Effector memory CD4-positive, alpha-beta T cell (primary cell): ENCODE data around the gene CADPS.

ENCODE experiments used
- DNase-seq, 3 donors: peaks; one replicate each; pipeline ENCODE4 v3.0.0-alpha.2; 2020
- H3K27ac ChIP-seq: 2 replicates; pipeline ENCODE4 v1.7.0; 2013; ENCODE audit warnings: mild to moderate bottlenecking, low read length, moderate library complexity; ENCODE audit not compliant: insufficient read depth, poor library complexity, severe bottlenecking
- H3K27me3 ChIP-seq: replicated peaks from 2 replicates; pipeline ENCODE4 v1.7.0; 2013; ENCODE audit warnings: mild to moderate bottlenecking, low read length; ENCODE audit not compliant: insufficient read depth, control insufficient read depth, poor library complexity, severe bottlenecking
- H3K36me3 ChIP-seq: 2 replicates; pipeline ENCODE4 v1.7.0; 2013; ENCODE audit warnings: mild to moderate bottlenecking, low read length, moderate library complexity; ENCODE audit not compliant: control insufficient read depth, insufficient read depth
- H3K4me1 ChIP-seq: 2 replicates; pipeline ENCODE4 v1.7.0; 2013; ENCODE audit warnings: low read length, mild to moderate bottlenecking; ENCODE audit not compliant: control insufficient read depth, insufficient read depth, poor library complexity, severe bottlenecking
- H3K4me3 ChIP-seq: 2 replicates; pipeline ENCODE4 v1.7.0; 2013; ENCODE audit warnings: low read length, low read depth, mild to moderate bottlenecking; ENCODE audit not compliant: insufficient read depth, poor library complexity, severe bottlenecking
- H3K9me3 ChIP-seq: 2 replicates; pipeline ENCODE4 v1.7.0; 2013; ENCODE audit warnings: mild to moderate bottlenecking, low read length, moderate library complexity; ENCODE audit not compliant: control insufficient read depth

CADPS gene

GRCh38 chr3:62837145-62837787, 38.0 kb downstream of the CADPS start:
- H3K27me3 ChIP-seq: no peaks in the 10 kb centered on the region
- no peak for DNase-seq

GRCh38 chr3:62835554-62836236, 39.5 kb downstream of the CADPS start:
- Histone ChIP-seq H3K4me1 (no peaks in the 10 kb centered on the region), H3K27me3 (no peaks in the 10 kb centered on the region), H3K9me3 (no peaks in the 10 kb centered on the region), H3K36me3 (no peaks in the 10 kb centered on the region), H3K4me3 (no peak overlapping the region), H3K27ac (no peak overlapping the region)
- DNase-seq: no peak

More at GRCh38 chr3:62837145-62837787, 38.0 kb downstream of the CADPS start:
- Histone ChIP-seq H3K4me3 (no peak overlapping the region), H3K27ac (no peak overlapping the region), H3K9me3 (no peaks in the 10 kb centered on the region), H3K4me1 (no peaks in the 10 kb centered on the region), H3K36me3 (no peaks in the 10 kb centered on the region)

GRCh38 chr3:62833538-62833937, 41.7 kb downstream of the CADPS start:
- no peak for DNase-seq
- Histone ChIP-seq H3K4me1 (no peaks in the 10 kb centered on the region), H3K4me3 (no peak overlapping the region), H3K27me3 (no peaks in the 10 kb centered on the region), H3K9me3 (no peaks in the 10 kb centered on the region), H3K36me3 (no peaks in the 10 kb centered on the region), H3K27ac (no peak overlapping the region)

GRCh38 chr3:62832553-62832952, 42.7 kb downstream of the CADPS start:
- Histone ChIP-seq H3K27ac (no peak overlapping the region), H3K27me3 (no peaks in the 10 kb centered on the region), H3K9me3 (no peaks in the 10 kb centered on the region), H3K36me3 (no peaks in the 10 kb centered on the region), H3K4me1 (no peaks in the 10 kb centered on the region), H3K4me3 (no peak overlapping the region)
- no peak for DNase-seq

GRCh38 chr3:62830727-62831322, 44.4 kb downstream of the CADPS start:
- no peaks in the 10 kb centered on the region for H3K27me3 ChIP-seq
- no peaks in the 10 kb centered on the region for H3K9me3 ChIP-seq
- H3K4me3 ChIP-seq: no peak overlapping the region
- no peak overlapping the region for H3K27ac ChIP-seq
- no peaks in the 10 kb centered on the region for H3K4me1 ChIP-seq
- DNase-seq: no peak
- H3K36me3 ChIP-seq: no peaks in the 10 kb centered on the region

- H3K36me3 ChIP-seq: no peaks in the 10 kb centered on the region
- no peaks in the 10 kb centered on the region for H3K27me3 ChIP-seq
- no peaks in the 10 kb centered on the region for H3K4me1 ChIP-seq
- DNase-seq: no peak
- H3K4me3 ChIP-seq: no peak overlapping the region
- H3K27ac ChIP-seq: no peak overlapping the region
- H3K9me3 ChIP-seq: no peaks in the 10 kb centered on the region
Measured at GRCh38 chr3:62827550-62827949, 47.7 kb downstream of the CADPS start.

GRCh38 chr3:62824965-62825592, 50.1 kb downstream of the CADPS start:
- Histone ChIP-seq H3K4me1 (no peaks in the 10 kb centered on the region), H3K4me3 (no peak overlapping the region), H3K27me3 (no peaks in the 10 kb centered on the region), H3K9me3 (no peaks in the 10 kb centered on the region), H3K36me3 (no peaks in the 10 kb centered on the region), H3K27ac (no peak overlapping the region)
- no peak for DNase-seq

- no peaks in the 10 kb centered on the region for H3K36me3 ChIP-seq
- H3K27ac ChIP-seq: no peak overlapping the region
- H3K4me1 ChIP-seq: no peaks in the 10 kb centered on the region
- H3K9me3 ChIP-seq: no peaks in the 10 kb centered on the region
- DNase-seq: no peak
- H3K4me3 ChIP-seq: no peak overlapping the region
- H3K27me3 ChIP-seq: no peaks in the 10 kb centered on the region
Measured at GRCh38 chr3:62823461-62824050, 51.7 kb downstream of the CADPS start.

- Histone ChIP-seq H3K4me1 (no peaks in the 10 kb centered on the region), H3K36me3 (no peaks in the 10 kb centered on the region), H3K27ac (no peak overlapping the region), H3K9me3 (no peaks in the 10 kb centered on the region), H3K4me3 (no peak overlapping the region), H3K27me3 (no peaks in the 10 kb centered on the region)
- DNase-seq: no peak
Measured at GRCh38 chr3:62822905-62823304, 52.3 kb downstream of the CADPS start.
